ENCODE measurements around the gene COL24A1. TPM values are rescaled to one million over a fixed set of nuclear protein-coding genes. Genes with fewer than 3 reads are reported as not detected.

COL24A1 gene
- total RNA-seq, 1 experiment from 2014 or later: 0.35 TPM

GRCh38 chr1:86175756-86176155, 19.2 kb upstream of the COL24A1 start:
- H3K27me3 ChIP-seq (ENCODE audit: insufficient read depth, low read length): no peaks in the 10 kb centered on the region
- no peaks in the 10 kb centered on the region for H4K20me1 ChIP-seq (ENCODE audit: control insufficient read depth, insufficient read depth, insufficient read length)
- H2BK5ac ChIP-seq (ENCODE audit: insufficient read length, low read length): no peak overlapping the region
- no peak overlapping the region for H2AK5ac ChIP-seq (ENCODE audit: insufficient read length, low read length)
- no CpG with 5 or more reads among the region's 5 CpGs for WGBS (ENCODE audit: extremely low coverage, insufficient read length, low lambda C conversion rate)
- H4K5ac ChIP-seq (ENCODE audit: insufficient read length, low read depth, low read length): no peak overlapping the region
- no peak overlapping the region for H2AFZ ChIP-seq (ENCODE audit: low read length)
- H4K8ac ChIP-seq (replicated peaks; ENCODE audit: insufficient read length, low read depth, low read length): no peak overlapping the region
- Mint-ChIP-seq H3K27ac (no peak overlapping the region), H3K4me1 (no peaks in the 10 kb centered on the region), H3K27me3 (ENCODE audit: low read depth) (peaks cover 8% of the 10 kb centered on the region), H3K36me3 (ENCODE audit: insufficient read depth in 1 of 3, low read depth in 3 of 3) (no peaks in the 10 kb centered on the region), H3K4me3 (no peak overlapping the region), H3K9me3 (no peaks in the 10 kb centered on the region)
- no peak overlapping the region for H2BK120ac ChIP-seq (ENCODE audit: low read depth, low read length, poor library complexity, severe bottlenecking)
- H2BK20ac ChIP-seq (ENCODE audit: low read depth, low read length, poor library complexity, severe bottlenecking): no peak overlapping the region
- H3K79me1 ChIP-seq (ENCODE audit: insufficient read depth, low read depth, low read length, poor library complexity, severe bottlenecking): no peaks in the 10 kb centered on the region
- no peak overlapping the region for H4K91ac ChIP-seq (ENCODE audit: insufficient read length, low read depth, low read length)
- H3K18ac ChIP-seq (ENCODE audit: insufficient read length, low read depth, low read length): no peak overlapping the region
- no peak overlapping the region for H3K23ac ChIP-seq (ENCODE audit: insufficient read length, low read depth, low read length)
- no peaks in the 10 kb centered on the region for H3K4me1 ChIP-seq (ENCODE audit: insufficient read depth, low read length)
- H2BK15ac ChIP-seq (ENCODE audit: low read depth, low read length): no peak overlapping the region
- no peaks in the 10 kb centered on the region for H3K79me2 ChIP-seq (ENCODE audit: insufficient read depth, low read length)
- no peak overlapping the region for H2BK12ac ChIP-seq (ENCODE audit: insufficient read length, low read depth, low read length)
- H3K9me3 ChIP-seq (ENCODE audit: control insufficient read depth, low read depth, low read length): no peaks in the 10 kb centered on the region
- H3K14ac ChIP-seq (ENCODE audit: insufficient read depth, low read length): no peak overlapping the region
- H3K27ac ChIP-seq (ENCODE audit: insufficient read length, low read depth, low read length): no peak overlapping the region
- no peak overlapping the region for H3K9ac ChIP-seq (ENCODE audit: extremely low read depth, insufficient read length, low read length)
- H3K23me2 ChIP-seq (ENCODE audit: insufficient read length, low read depth, low read length, poor library complexity, severe bottlenecking): no peaks in the 10 kb centered on the region
- no peak for DNase-seq
- TF ChIP-seq CTCF (conservative IDR thresholded peaks at IDR 0.05): no peak
- no peak overlapping the region for H3T11ph ChIP-seq (ENCODE audit: low read length)
- no peak overlapping the region for H3K4me2 ChIP-seq (ENCODE audit: insufficient read depth, insufficient read length, low read length)
- no peak overlapping the region for H3K4ac ChIP-seq (ENCODE audit: low read depth, low read length)
- no peak overlapping the region for H3K56ac ChIP-seq (ENCODE audit: insufficient read length, low read depth, low read length)
